ENCODE results near the gene MTCH2.

Gene MTCH2

DNA sequence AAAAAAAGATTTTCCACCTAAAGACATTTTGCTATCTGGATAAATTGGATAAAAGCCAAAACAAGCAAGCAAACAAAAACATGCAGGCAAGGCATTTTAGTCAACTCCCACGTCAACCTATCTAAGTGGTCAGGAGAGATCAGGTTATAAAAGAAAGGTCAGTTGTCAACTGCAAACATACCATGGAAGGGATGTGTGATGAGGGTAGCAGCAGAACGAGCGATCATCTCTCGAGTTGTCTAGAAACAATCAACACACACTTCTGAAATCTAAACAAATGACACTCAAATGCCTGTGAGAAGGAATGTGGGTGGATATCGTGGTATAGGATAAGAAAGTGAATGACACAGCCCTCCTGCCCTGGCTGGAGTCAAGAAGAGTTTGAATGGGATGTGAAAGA, 10.9 kb downstream of the MTCH2 start:
- no peak for DNase-seq

DNA sequence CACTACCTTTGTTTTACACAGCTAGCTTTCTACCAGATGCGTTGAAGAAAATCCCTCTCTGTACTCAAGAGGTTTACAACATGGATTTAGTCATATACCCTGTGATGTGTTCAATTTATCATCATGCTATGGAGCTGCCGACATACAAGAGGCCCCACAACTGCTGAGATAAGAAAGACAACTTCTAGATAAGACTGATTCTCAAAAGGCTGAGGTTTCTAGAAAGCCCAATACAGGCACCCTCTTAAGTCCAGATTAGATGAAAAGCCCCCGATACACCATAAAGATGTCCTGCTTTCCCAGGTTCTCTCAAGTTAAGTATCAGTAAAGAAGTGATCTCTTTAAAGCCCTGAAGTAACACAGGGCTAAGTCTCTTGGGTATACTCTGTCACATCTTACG, 14.3 kb downstream of the MTCH2 start:
- no peak for DNase-seq

GRCh38 chr11:47626234-47626633, 16.1 kb downstream of the MTCH2 start:
- DNase-seq: no peak

DNA sequence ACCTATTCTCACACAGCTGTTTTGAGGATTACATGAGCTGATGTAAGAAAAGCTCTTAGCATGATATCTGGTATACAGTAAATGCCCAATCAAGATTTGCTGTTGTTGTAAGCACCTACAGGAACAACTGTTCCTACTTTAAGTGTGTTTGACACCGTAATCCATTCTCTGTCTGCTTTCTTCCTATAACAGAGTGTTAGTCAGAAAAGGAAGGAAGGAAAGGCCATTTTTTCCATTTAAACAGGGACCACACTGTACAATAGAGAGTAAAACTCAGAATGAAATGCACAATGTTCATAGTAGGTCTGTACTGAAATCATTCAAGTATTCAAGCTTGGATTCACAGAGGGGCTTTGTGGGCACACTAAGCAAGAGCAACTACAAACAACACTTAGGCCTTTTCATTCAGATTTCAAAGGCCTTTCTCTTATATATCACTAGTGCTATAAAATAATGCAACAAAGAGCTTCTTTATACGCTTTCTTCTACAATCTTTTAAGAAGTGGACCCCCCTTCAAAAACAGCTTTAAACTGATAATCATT, 21.5 kb downstream of the MTCH2 start:
- no peak for DNase-seq

DNA sequence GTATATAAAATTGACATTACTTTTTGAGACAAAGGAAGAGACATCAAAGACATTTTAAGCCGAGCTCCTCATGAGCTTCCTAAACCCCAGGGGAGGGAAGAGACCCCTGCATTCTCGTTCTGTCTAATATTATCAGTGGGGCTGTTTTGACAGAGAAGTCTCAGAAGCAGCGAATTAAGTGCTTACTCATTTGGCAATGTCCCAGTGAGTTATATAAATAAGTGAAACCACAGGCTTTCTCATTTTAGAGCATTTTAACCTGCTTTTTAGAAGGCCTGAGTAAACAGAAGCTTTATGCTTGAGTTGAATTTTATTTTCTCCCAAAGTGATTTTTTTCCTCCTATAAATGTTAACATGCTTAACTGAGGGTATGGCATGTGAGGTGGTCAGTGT, 24.9 kb downstream of the MTCH2 start:
- DNase-seq: no peak

- no peak for DNase-seq
Measured at GRCh38 chr11:47616726-47617416, 25.5 kb downstream of the MTCH2 start.

- no peak for DNase-seq
Measured at GRCh38 chr11:47615249-47615648, 27.1 kb downstream of the MTCH2 start.

GRCh38 chr11:47611348-47611794, 31.0 kb downstream of the MTCH2 start:
- DNase-seq: no peak

DNA sequence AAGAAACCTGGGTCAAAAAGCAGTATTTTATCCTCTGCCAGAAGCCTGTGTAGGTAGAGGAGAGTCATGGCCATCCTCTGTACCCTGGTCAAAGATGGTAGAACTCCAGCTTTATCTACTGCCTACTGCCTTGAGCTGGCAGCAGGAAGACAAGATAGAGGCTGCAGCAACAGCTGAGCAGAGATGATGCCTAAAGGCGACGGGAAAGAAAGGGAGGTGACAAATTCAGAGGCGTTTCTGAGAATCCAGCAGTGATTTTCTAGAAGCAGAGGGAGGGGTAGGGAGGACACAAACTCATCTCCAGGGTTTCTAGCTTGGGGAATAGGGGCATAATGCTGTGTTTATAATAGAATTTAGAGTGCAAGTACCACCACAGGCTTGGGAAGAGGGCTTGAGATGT, 32.7 kb downstream of the MTCH2 start:
- no peak for DNase-seq

GRCh38 chr11:47607380-47607779, 35.0 kb downstream of the MTCH2 start:
- no peak for DNase-seq

DNA sequence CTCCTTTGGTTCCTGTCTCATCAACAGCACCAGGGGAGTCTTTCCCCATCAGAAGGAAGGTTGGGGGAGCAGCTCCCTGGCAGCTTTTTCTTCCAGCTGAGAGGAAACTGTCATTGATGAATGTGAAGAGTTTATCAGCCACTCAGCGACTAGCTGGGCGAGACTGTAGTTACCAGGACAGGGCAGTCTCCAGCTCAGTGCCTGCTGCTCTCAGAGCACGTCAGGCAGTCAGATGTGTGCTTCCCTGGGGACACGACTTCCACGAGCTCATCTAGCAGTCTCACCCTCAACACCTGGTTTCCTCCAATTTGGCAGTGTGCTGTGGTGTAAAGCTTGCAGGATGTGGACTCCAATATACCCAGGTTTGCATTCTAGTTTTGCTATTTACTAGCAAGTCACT, 35.6 kb downstream of the MTCH2 start:
- no peak for DNase-seq

DNA sequence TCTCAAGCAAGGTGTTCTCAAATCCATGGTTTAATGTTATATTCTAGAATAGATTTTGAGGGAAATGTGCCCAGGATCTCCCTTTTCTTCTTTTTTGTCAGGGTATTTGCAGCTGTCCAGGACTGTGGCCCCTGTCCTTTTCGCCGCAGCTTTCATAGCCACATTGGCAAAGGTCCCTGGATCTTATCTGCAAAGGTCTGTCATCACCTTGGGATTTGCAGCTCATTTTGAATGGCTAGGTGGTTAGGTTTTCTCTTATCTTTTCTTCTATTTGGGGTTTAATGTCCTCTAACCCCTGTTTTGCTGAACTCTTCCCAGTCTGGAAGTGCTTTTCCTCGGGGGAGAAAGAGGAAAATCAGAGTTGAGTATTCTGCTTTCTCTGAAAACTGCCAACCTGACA, 36.4 kb downstream of the MTCH2 start:
- DNase-seq: no peak

- DNase-seq: no peak
Measured at GRCh38 chr11:47603295-47603694, 39.1 kb downstream of the MTCH2 start.

DNA sequence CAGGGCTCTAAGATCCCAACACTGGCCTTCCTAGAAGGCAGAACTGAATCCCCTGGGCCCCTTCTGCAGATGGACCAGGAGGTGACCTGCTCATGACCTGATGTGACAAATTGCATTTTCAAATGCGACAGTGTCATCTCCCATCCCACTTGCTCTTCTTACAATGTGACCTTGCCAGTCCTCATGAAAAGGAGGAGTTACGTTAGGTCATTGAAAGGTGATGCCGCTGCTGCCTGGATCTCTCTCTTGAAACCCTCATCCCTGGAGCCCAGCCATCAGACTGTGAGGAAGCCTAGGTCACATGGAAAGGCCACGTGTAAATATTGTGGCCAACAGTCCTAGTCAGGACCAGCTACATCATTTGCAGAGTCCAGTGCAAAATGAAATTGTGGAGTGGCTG, 42.5 kb downstream of the MTCH2 start:
- no peak for DNase-seq

- no peak for DNase-seq
Measured at GRCh38 chr11:47595967-47596366, 46.4 kb downstream of the MTCH2 start.

DNA sequence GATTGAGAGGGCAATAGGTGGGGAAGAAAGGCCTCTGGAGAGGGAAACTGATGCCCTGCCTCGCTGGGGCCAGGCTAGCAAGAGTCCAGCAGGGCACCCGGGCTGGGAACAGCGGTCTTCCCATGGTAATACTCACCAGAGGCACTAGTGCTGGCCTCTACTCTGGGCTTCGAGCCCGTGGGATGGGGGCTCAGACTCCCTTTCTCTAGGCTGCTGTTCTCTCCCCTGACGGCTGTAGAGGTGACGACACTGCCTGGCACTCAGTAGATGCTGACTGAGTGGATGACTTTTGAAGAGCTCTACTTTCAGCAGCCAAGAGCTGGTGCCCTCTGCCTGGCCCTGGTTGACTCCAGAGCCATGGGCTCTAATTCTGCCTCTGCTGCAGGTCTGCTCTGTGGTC, 47.3 kb downstream of the MTCH2 start:
- no peak for DNase-seq

DNA sequence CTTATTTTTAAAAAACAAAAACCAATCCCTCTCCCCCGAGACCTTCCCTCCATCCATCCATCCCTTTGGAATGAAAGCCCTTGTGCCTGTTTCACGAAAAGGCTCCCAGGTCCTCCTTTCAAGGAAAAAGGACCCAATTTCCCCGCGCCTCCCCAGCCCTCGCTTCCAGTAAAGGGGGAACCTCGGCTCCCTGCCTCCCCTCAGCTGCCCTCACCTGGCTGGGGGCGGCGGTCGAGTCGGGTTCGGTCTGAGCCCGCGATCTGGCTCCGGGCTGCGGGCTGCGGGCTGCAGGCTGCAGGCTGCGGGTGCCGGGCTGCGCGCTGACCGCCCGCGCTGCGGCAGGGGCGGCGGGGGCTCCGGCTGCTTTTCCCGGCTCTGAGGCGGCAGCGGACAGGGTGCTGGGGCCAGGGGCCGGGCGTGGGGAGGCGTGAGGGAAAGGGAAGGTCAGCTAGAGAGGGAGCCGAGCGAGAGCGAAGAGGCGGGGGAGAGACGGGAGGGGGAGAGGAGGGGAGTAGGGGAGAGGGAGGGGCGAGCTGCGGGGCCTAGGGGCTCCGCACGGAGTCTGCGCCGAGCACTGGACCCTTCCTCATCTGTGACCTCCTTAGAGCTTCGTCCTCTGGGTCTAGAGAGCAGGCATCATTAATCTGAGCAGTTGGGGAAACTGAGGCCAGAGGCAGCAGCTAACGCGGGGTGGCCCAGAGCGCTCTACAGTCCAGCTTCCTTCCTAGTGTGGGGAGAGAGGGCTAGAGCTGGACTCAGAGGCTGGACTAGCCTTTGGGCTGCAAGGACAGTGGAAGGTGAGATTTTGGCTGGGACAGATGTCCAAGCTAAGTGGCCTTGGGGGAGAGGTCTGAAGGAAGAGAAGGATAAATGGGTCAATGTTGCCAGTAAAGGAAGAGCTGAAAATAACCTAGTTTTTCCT, 48.2 kb downstream of the MTCH2 start, which contains the start of gene C1QTNF4:
TSS of gene C1QTNF4 (minus strand) at position 478 of the 922 bp plus-strand sequence. CDS start 3,601 bp downstream, outside the sequence.
- DNase-seq: no peak

- no peak for DNase-seq
Measured at GRCh38 chr11:47593492-47593933, 48.8 kb downstream of the MTCH2 start.

DNA sequence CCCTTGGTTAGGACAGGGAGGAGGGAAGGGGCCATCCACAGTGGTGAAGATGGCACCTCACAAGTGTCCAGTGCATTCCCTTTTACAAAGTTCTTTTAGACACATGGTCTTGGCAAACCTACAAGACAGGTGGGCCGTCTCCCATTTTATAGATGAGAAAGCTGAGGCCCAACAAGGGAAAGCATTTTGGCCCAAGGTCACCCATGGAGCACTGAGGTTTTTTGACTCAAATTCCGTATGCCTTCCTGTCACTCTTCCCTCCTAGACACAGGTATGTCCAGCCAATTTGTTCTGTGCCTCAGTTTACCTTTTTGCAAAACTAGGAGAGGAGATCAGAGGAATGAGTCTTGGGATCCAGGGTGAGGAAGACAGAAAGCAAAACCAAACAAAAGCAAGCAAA, 49.4 kb downstream of the MTCH2 start:
- DNase-seq: no peak

DNA sequence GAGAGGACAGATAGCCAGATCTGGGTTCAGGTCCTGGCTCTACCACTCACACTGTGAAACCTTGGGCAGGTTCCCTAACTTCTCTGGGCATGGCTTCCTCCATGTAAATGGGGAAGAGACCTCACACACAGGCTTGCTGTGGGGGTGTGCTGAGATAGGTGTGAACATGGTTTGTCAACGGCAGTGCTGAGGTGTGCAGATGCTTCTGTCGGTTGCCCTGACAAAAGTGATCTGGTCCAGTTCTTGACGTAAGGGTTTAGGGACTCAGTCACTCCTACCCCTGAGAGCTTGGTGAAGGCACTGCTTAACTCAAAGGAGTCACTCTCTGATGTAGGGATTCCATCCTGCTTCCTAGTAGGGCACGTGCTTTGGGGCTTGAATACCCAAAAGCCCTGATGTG, 50.1 kb downstream of the MTCH2 start:
- DNase-seq: no peak

DNA sequence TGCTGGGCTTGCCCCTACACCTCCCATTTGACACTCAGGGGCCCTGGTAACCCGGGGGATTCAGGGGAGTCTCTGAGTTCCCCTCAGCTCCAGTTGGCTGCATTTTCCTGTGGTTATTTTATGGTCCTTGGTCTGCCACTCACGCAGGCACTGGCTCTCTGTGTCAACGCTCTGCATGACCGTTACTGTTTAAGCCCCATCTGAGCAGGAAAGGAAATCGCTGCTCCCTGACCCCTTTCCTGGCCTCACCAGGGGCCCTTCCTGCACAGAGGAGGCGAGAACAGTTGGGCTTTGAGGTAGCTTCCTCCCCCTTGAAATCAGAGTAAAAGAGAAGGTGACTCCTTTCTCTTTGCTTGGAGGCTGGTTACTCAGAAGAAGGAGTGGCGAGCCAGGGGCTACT, 50.6 kb downstream of the MTCH2 start:
- no peak for DNase-seq

- DNase-seq: no peak
Measured at GRCh38 chr11:47589977-47590861, 52.1 kb downstream of the MTCH2 start.

DNA sequence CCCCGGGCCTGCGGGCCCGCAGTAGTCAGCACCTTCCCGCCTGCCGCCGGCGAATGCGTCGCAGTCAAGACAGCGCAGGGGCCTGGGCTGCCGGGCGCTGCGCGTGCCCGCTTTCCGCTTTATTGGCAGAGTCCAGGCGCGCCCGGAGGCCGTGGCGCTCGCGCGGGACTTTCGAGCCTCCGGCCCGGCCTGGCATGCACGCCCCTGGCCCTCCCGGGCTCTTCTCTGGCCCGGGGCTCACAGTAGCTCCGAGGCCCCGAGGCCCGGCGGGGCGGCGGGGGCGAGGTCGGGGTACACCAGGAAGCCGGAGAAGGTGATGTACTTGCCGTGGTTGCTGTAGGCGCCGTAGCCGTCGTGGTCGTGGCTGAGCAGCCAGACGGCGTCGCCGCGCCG, 52.8 kb downstream of the MTCH2 start:
- no peak for DNase-seq
